HFF-Myc (cell line): ENCODE results near the gene OGFOD2.

Experiments used
- DNase-seq: peaks from one replicate; pipeline ENCODE4 v3.0.0-alpha.2; 2011; ENCODE audit warnings: low read depth; ENCODE audit errors: extremely low read depth
- H3K4me3 ChIP-seq: replicated peaks from 2 replicates; pipeline ENCODE4 v1.5.1; 2011; ENCODE audit warnings: low read depth, mild to moderate bottlenecking, control low read depth, low read length
- CTCF ChIP-seq: IDR thresholded peaks from 2 replicates; pipeline ENCODE4 v1.5.1; 2012; ENCODE audit warnings: mild to moderate bottlenecking, low read depth, low read length, control low read depth; ENCODE audit errors: missing control alignments

OGFOD2 gene

GRCh38 chr12:122981036-122981471 lies 6.0 kb downstream of the OGFOD2 start:
- peak overlapping the region; percentile 82 for H3K4me3 ChIP-seq
- TF ChIP-seq CTCF = no peak
- DNase-seq = no peak

GRCh38 chr12:122981587-122982476 lies 6.8 kb downstream of the OGFOD2 start:
- no peak for TF ChIP-seq CTCF
- no peak for DNase-seq
- H3K4me3 ChIP-seq = peak overlapping the region; percentile 82

- peak overlapping the region; percentile 82 for H3K4me3 ChIP-seq
Observed at GRCh38 chr12:122982477-122982815, 7.4 kb downstream of the OGFOD2 start.

GRCh38 chr12:122982963-122983788 lies 8.1 kb downstream of the OGFOD2 start:
- no peak for DNase-seq
- TF ChIP-seq CTCF = no peak

More at GRCh38 chr12:122982477-122982815, 7.4 kb downstream of the OGFOD2 start:
- no peak for TF ChIP-seq CTCF
- DNase-seq = no peak

GRCh38 chr12:122983789-122984515 lies 8.9 kb downstream of the OGFOD2 start:
- no peak for DNase-seq
- no peak for TF ChIP-seq CTCF
- H3K4me3 ChIP-seq = no peak overlapping the region

More at GRCh38 chr12:122982963-122983788, 8.1 kb downstream of the OGFOD2 start:
- H3K4me3 ChIP-seq = no peak overlapping the region

- H3K4me3 ChIP-seq = no peak overlapping the region
- no peak for TF ChIP-seq CTCF
- no peak for DNase-seq
Observed at GRCh38 chr12:122984612-122985337, 9.7 kb downstream of the OGFOD2 start.
